GM04503 (cell line): ENCODE measurements around the gene TXNDC17.
"Not testable (repeated sequence)": the region's sequence is repeated elsewhere in the genome, so short reads cannot be mapped to it uniquely, and the experiment has no call there.

Experiments used
- DNase-seq: peaks from one replicate; pipeline ENCODE4 v3.0.0-alpha.2; 2012; ENCODE audit warnings: low read depth

The TXNDC17 gene

GRCh38 chr17:6637458-6637840 is 3.4 kb upstream of the TXNDC17 start:
- DNase-seq: no peak

GRCh38 chr17:6638046-6638908 is 2.6 kb upstream of the TXNDC17 start:
- no peak for DNase-seq

DNA sequence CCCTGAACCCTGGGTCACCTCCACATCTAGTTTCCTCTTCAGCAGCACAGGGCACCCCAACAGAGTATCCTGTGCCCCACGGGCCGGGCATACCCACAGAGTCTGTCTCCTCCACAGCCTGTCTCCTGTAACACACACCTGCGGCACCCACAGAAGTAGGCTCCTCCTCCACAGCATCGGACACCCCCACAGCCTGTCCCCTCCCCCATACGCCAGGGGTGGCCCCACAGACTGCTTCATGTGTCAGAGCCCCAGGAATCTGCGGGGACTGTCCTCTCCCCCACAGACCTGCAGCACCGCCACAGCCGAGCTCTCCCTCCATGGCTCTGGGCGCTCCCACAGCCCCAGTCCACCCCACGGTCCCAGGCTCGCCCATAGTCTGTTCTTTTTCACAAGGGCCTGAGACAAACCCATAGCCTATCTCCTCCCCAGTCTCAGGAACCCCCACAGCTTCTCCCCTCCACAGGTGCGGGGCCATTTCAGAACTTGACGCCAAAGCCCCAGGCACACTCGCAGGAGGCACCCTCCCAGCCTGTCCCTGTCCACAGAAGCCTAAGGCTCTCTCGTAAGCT is 1.8 kb upstream of the TXNDC17 start:
- no peak for DNase-seq

DNA sequence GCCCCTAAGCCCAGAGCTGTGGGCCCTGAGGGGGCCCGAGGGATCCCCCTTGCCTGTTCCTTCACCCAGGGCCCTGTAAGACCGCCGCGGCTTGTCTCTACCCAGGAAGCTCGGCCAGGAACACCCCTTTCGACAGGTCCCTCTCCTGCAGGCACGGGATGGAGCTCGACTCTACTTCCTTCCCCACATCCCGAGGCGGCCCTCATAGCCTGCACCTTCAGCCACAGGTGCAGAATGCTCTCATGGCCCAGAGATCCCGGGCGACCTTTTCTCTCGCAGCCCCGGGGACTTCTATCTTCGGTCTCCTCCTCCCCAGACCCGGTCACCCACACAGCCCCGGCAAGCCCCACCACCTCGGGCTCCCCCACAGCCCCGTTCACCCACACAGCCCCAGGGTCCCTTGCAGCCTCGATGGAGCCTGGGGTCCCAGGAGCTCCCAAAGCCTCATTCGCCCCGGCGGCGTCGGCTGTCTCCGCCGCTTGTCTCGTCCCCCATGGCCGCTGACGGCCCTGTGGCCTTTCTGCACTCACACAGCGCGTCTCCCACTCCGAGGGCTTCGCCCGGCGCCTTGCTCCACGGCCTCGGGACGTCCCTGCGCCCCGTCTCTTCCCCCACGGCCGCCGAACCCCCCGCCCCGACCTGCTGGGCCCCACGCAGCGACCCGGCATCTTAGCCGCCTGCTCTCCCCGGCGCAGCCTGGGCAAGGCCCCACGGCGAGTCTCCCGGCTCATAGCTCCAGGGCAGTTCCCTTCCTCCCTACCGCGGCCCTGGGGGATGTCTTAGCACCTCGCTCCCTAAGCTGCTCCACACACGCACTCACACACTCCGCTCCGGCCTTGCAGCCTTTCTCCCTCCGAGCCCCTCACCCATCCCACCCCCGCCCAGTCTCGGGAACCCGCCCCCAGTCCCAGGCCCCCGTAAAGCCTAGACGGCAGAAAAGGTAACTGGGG is 999 bp upstream of the TXNDC17 start:
- DNase-seq: no peak

DNA sequence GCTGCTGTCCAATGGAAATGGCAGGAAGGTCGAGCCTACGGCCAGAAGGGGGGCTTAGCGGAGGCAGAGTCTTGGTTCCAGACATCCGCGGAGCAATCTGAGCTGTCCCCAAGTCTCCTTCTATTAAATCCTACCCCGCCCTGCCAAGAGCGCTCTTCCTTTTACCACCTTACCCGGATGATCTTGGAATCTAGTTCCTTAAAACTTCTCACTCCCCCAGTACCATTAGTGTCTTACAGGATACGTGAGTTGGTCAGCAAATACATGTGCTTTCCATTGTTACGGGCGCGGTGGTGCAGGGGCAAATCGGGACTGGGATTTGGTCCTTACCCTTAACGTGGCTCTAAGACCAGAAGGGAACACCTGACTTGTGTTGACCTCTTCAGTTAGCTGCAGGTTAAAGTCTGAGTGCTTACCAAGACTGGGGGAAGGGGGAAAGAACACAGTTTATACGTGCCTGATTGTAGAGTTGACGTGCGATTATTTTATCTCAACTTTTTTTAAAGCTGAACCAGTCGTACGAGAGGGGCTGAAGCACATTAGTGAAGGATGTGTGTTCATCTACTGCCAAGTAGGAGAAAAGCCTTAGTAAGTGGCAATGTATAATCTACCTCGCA is 495 bp downstream of the TXNDC17 start:
- DNase-seq: no peak

GRCh38 chr17:6642592-6642991 is 1.7 kb downstream of the TXNDC17 start:
- DNase-seq: no peak

- no peak for DNase-seq
Measured at GRCh38 chr17:6643451-6644125, 2.7 kb downstream of the TXNDC17 start.

- DNase-seq: no peak
Measured at GRCh38 chr17:6648181-6648580, 7.3 kb downstream of the TXNDC17 start.

DNA sequence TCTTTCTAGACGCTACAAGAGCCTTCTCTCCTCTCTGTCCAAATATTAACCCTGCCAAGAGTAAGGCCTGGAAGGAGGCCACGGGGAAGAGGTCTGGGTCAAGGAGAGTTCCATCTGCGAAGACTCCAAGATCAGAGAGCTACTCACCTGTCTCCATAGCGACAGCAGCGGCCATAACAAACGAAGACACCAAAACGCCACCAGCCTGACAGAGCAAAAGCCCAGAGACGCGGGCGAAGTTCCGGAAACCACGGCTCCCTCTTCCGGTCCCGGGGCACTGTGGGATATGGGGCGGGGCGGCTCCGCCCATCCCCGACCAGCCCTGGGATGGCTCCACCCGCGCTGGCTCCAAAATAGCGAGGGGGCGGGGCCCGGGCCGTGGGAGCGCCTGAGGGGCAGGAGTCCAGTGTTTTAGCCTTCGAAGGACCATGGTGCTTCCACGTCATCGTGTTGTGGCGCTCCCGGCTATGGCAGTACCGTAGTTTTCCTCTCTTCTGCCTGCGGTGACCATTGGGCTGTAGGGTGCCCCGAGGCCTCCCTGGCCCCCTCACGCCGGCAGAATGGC is 10.6 kb downstream of the TXNDC17 start, which contains the start of the genes C17orf100 and MED31:
C17orf100 (plus strand) TSS at position 409 of the 565 bp plus-strand sequence; CDS start at position 561, 152 bp downstream.
MED31 (minus strand) TSS at position 252 of the 565 bp plus-strand sequence; CDS start at position 175, 77 bp downstream.
- DNase-seq: peak; percentile 62

DNA sequence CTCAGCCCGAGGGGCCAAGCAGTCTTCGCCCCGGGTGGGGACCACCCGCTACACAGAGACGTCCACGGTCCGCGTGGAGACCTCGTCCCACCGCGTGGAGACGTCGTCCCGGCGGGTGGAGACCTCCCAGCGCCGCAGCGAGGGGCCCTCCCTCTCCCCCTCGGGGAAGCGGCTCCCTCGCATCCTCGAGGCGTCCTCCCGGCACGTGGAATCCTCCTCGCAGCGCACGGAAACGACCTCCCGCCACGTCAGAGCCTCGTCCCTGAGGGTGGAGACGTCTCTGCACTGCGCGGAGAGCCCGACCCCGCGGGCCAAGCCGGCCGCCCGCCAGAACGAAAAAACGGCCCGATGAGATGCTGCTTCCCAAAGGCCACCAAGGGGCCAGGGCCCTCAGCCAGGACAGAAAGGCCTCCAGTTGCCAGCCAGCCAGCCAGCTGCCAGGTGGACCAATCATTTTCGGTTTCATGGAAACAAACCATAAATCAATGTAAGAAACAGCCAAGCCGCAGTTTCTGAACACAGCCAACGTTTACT is 11.1 kb downstream of the TXNDC17 start:
- DNase-seq: no peak

DNA sequence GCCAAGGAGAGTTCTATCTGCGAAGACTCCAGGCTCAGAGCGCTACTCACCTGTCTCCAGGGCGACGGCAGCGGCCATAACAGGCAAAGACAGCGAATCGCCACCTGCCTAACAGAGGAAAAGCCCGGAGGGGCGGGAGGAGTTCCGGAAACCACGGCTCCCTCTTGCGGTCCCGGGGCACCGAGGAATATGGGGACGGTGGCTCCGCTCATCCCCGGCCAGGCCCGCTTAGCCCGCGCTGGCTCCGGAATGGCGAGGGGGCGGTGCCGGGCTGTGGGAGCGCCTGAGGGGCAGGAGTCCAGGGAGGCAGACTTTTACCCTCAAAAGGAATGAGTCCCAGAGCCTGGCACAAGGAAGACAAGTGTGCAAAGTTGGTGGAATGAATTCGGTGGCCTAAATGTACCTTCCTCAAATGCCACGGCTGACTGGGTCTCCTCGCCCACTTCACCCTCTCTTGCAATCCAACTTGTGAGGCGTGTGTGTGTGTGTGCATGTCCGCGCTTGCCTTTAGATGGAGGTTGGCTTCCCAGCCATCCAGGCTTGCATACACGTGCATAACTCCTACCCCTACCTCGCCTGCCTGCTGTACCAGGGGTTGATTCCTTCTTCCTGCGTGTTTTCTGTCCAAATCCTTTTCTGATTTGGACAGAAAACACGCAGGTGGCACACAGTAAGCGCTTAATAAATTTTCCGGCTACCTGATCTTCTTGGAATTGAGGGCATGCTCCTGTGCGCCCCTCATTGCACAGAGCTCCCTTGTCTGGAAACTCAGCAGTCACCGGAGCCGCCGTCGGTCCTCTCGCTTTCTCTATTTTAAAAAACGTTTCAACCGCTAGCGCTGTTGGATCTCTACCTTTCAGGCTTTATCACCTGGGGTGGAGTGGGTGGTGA is 14.2 kb downstream of the TXNDC17 start:
- no peak for DNase-seq

GRCh38 chr17:6655732-6656361 is 15.0 kb downstream of the TXNDC17 start:
- not testable (repeated sequence) for DNase-seq

DNA sequence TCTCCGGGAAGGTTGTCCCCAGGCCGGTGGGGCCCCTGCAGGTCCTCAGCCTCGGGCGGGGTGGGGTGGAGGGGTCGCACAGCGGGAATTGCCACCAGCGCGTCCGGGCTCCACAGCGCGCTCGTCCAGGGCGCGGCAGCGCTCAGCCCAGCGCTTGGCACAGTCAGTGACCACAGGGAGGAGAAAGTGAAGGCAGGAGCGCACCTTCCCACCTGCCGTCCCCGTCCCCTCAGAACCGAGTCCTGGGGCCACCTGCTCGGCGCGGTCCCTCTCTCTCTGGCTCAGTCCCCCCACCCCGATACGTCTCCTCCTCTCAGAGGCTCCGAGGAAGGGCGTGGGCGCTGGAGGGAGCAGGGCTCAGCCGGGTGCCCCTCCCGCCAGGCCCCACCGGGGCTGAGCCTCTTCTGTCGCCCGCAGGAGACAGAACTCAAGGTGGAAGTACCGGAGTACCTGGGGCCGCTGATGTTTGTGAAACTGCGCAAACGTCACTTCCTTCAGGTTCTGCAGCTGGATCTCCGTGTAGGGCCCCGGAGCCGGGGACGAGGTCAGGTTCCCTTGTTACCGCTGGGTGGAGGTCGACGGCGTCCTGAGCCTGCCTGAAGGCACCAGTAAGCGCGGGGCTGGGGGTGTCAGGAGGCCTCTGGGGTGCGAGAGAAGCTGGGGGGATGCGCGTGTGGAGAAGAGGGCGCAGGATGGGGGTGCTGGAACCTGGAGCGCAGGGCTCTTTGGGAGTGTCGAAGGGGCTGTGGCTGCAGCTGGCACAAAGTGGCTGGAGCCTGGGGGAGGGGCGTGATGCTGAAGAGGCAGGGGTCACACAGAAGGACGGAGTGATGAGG is 16.2 kb downstream of the TXNDC17 start:
- not testable (repeated sequence) for DNase-seq

DNA sequence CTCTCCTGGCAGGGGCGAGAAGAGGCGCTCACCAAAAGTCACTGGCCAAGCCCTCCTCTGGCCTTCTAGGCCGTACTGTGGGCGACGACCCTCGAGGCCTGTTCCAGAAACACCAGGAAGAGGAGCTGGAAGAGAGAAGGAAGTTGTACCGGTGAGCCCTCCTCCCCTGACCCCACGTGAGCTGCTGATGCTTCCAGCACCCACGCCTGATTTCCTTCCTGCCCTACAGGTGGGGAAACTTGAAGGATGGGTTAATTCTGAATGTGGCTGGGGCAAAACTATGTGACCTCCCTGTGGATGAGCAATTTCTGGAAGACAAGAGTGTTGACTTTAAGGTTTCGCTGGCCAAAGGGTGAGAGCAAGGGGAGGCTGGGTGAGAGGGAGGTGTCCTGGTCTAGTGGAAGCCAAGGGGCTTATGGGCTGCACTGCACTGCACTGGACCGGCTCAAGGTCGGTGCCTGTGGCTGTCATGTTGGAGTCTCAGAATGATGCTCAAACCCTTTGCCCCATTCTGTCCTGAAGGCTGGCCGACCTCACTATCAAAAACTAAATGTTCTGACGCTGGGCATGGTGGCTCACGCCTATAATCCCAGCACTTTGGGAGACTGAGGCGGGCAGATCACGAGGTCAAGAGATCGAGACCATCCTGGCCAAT is 16.9 kb downstream of the TXNDC17 start:
- DNase-seq: no peak

GRCh38 chr17:6658411-6658810 is 17.6 kb downstream of the TXNDC17 start:
- DNase-seq: not testable (repeated sequence)

- DNase-seq: no peak
Measured at GRCh38 chr17:6660101-6660500, 19.2 kb downstream of the TXNDC17 start.

- no peak for DNase-seq
Measured at GRCh38 chr17:6660805-6661463, 20.1 kb downstream of the TXNDC17 start.
